Neutrophil (primary cell): ENCODE results near the gene EYS.

ENCODE experiments used
- H3K27ac ChIP-seq: fragments of 200-600 bp; sonication (generic); 2 replicates; pipeline ENCODE4 v1.5.1; 2016; ENCODE audit warnings: mild to moderate bottlenecking, moderate library complexity
- H3K27me3 ChIP-seq: fragments of 200-600 bp; sonication (generic); 2 replicates; pipeline ENCODE4 v1.6.0; 2016; ENCODE audit warnings: mild to moderate bottlenecking
- H3K36me3 ChIP-seq: fragments of 200-600 bp; sonication (generic); 2 replicates; pipeline ENCODE4 v1.5.1; 2017
- H3K4me1 ChIP-seq, 2 experiments: fragments of 200-600 bp in 1 of 2; sonication (generic) in 1 of 2; 1 replicate in 1 of 2; 2 replicates in 1 of 2; pipeline versions ENCODE4 v1.5.1 to v1.6.1; 2013 to 2016; ENCODE audit warnings: low read depth in 1 of 2, low read length in 1 of 2, mild to moderate bottlenecking in 1 of 2, moderate library complexity in 1 of 2; ENCODE audit not compliant: control insufficient read depth in 1 of 2, insufficient read depth in 1 of 2
- H3K4me3 ChIP-seq, 2 experiments: fragments of 200-600 bp in 1 of 2; sonication (generic) in 1 of 2; 1 replicate in 1 of 2; 2 replicates in 1 of 2; pipeline ENCODE4 v1.5.1; 2013 to 2016; ENCODE audit warnings: low read depth in 1 of 2, low read length in 1 of 2, mild to moderate bottlenecking in 1 of 2, moderate library complexity in 1 of 2
- H3K9me3 ChIP-seq: fragments of 200-600 bp; sonication (generic); 2 replicates; pipeline ENCODE4 v1.5.1; 2016
- TF ChIP-seq, protein P1 (sequence below): fragments of 200-600 bp; sonication (generic); IDR thresholded peaks from 2 replicates; pipeline ENCODE4 v1.5.1; 2016; ENCODE audit warnings: antibody characterized with exemption

EYS gene

DNA sequence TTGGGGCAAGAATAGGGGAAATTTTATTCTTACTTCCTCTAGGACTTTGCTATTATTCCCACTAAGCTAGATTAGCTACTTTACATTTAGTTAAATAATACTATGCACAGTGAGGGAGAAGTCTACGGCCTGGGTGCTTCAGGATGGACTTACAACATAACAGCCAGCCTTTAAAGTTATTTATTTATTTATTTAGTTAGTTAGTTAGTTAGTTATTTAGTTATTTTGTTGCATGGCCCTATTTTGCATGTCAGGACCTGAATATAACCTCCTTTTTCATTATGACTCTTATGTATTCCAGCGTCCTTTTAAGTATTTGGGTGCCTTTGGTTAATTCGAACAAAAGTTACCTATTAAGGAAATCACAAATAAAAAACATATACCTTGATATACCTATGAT, 238.7 kb downstream of the EYS start:
- TF ChIP-seq, protein P1, sequence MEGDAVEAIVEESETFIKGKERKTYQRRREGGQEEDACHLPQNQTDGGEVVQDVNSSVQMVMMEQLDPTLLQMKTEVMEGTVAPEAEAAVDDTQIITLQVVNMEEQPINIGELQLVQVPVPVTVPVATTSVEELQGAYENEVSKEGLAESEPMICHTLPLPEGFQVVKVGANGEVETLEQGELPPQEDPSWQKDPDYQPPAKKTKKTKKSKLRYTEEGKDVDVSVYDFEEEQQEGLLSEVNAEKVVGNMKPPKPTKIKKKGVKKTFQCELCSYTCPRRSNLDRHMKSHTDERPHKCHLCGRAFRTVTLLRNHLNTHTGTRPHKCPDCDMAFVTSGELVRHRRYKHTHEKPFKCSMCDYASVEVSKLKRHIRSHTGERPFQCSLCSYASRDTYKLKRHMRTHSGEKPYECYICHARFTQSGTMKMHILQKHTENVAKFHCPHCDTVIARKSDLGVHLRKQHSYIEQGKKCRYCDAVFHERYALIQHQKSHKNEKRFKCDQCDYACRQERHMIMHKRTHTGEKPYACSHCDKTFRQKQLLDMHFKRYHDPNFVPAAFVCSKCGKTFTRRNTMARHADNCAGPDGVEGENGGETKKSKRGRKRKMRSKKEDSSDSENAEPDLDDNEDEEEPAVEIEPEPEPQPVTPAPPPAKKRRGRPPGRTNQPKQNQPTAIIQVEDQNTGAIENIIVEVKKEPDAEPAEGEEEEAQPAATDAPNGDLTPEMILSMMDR: no peak

DNA sequence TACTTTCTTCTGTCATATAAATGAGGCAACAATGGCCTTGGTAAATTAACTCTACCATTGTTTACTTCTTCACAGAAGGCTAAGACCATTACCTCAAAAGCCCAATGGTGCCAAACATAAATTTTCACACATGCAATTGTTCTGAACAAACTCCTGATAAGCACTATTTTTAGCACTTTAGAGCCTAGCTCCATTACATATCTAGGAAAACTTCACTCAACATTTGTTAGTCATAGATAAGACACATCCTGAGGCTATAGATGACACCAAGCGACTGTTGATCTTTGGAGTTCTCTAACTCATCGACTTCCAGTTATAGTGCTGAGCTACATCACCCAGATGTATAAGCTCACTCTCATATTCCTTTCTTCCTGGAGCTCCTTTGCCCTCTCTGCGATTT, 245.9 kb downstream of the EYS start:
- Histone ChIP-seq H3K27ac (no peak overlapping the region), H3K36me3 (no peaks in the 10 kb centered on the region), H3K4me3 (no peak overlapping the region), H3K4me1 (no peaks in the 10 kb centered on the region), H3K9me3 (no peaks in the 10 kb centered on the region), H3K27me3 (no peaks in the 10 kb centered on the region)
- TF ChIP-seq, protein P1: no peak

More for the DNA sequence above, 238.7 kb downstream of the EYS start:
- H3K27me3 ChIP-seq: no peaks in the 10 kb centered on the region
- H3K4me3 ChIP-seq: no peak overlapping the region
- H3K9me3 ChIP-seq: no peaks in the 10 kb centered on the region
- no peak overlapping the region for H3K27ac ChIP-seq
- no peaks in the 10 kb centered on the region for H3K4me1 ChIP-seq
- H3K36me3 ChIP-seq: no peaks in the 10 kb centered on the region

DNA sequence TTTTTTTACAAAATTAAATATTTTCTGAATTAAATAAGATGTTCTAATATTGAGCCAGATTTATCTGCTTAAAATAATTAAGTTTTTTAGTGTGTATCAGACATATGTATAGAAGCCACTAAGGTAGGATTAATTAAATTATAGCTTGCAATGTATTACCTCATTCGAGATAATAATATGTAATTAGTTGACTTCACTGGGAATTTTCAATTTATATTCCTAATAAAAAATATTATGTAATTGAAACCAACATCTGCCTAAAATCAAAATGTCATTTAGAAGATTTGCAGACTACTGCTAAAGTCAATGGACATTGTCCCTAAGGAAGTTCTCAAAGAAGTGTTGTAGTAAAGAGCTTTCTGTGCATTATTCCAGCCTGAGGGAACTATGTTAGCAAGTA, 254.7 kb downstream of the EYS start:
- no peaks in the 10 kb centered on the region for H3K27me3 ChIP-seq
- no peak overlapping the region for H3K27ac ChIP-seq
- TF ChIP-seq, protein P1: no peak
- H3K9me3 ChIP-seq: no peaks in the 10 kb centered on the region
- H3K4me1 ChIP-seq: no peaks in the 10 kb centered on the region
- H3K36me3 ChIP-seq: no peaks in the 10 kb centered on the region
- H3K4me3 ChIP-seq: no peak overlapping the region

DNA sequence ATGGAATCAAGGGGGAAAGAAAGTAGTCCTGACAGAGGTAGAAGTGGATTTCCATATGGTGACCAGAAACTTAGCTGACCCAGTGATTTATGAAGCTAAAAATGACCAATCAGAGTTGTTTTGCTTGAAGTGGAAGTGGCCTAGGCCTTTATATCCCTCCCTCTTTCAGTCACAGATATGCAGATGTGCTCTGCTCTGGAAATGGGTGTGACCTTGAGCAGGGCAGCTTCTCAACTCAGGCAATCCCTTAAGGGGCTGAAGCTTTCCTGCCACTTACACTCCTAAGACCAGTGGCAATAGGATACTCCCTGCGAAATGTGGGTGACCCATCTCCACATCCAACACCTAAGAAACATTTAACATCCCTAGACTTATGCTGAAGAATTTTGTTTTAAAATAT, 256.6 kb downstream of the EYS start:
- no peak overlapping the region for H3K27ac ChIP-seq
- no peaks in the 10 kb centered on the region for H3K9me3 ChIP-seq
- H3K4me3 ChIP-seq: no peak overlapping the region
- no peaks in the 10 kb centered on the region for H3K4me1 ChIP-seq
- no peaks in the 10 kb centered on the region for H3K36me3 ChIP-seq
- H3K27me3 ChIP-seq: no peaks in the 10 kb centered on the region
- TF ChIP-seq, protein P1: no peak

DNA sequence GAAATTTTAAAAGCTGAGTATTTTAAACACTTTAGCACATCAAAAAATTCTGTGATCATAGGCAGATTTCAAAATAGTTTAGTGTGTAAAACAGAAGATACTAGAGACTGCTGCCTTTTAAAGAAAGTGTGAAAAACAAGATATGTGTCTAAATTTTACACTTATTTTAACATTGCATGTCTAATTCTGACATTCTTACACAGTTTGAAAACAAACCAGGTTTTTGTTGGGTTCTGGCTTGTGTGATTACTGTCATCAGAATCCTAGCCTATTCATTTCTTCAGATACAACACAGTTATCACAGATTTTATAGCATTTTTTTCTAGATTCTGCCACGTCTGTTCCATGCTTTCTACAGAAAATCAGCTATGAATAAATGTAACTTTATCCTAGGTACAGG, 257.1 kb downstream of the EYS start:
- Histone ChIP-seq H3K27me3 (no peaks in the 10 kb centered on the region), H3K27ac (no peak overlapping the region), H3K36me3 (no peaks in the 10 kb centered on the region), H3K4me1 (no peaks in the 10 kb centered on the region), H3K9me3 (no peaks in the 10 kb centered on the region), H3K4me3 (no peak overlapping the region)
- TF ChIP-seq, protein P1: no peak

DNA sequence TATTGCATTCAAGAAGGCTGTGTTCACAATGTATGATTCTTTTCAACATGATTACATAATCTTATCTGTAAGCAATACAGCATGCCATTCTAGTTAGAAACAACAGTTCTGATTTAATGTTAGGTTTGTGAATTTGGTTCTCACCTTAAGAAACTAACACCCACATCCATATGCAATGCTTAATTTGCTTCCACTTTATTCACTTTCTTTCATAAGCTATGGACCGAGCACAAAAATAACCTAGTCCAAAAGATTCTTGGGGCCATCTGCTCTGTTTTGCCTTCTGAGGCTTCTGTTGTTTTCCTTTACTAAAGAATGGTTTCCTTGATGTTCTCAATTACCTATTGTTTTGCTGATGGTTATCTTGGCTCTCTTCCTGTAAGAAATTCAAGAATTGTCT, 258.2 kb downstream of the EYS start:
- H3K27me3 ChIP-seq: no peaks in the 10 kb centered on the region
- no peaks in the 10 kb centered on the region for H3K4me1 ChIP-seq
- no peaks in the 10 kb centered on the region for H3K9me3 ChIP-seq
- no peak overlapping the region for H3K4me3 ChIP-seq
- H3K36me3 ChIP-seq: no peaks in the 10 kb centered on the region
- TF ChIP-seq, protein P1: no peak
- no peak overlapping the region for H3K27ac ChIP-seq
